Left ventricle myocardium superior (tissue), 1 donor: ENCODE measurements around the gene FIG4. TPM values are rescaled to one million over a fixed set of nuclear protein-coding genes. Genes with fewer than 3 reads are reported as not detected.
"Not testable (repeated sequence)": the region's sequence is repeated elsewhere in the genome, so short reads cannot be mapped to it uniquely, and the experiment has no call there.

Source experiments
- ATAC-seq: fragments of 200-7000 bp; cut with Tn5 transposase; one replicate; pipeline ENCODE4 v1.9.1; 2020; ENCODE audit warnings: mild to moderate bottlenecking, moderate library complexity
- DNase-seq: peaks from one replicate; pipeline ENCODE4 v3.0.0-alpha.2; 2020
- intact Hi-C: fragments of 100-400 bp; cut with micrococcal nuclease; formaldehyde crosslinking; loops from one replicate; pipeline ENCODE4 v1.11.0; 2022
- total RNA-seq: library from RNA; stranded (reverse); fragmentation: NEBNext Ultra II Directional; extraction: Animal tissue kit (Norgen Biotek cat#: 25700); gene quantifications from one replicate; pipeline ENCODE4 v1.2.1, GENCODE V29; 2021
- donor health status: DM: no; HTN: yes; CAD: no; lungs with severe emphysema.

The FIG4 gene
- total RNA-seq, 1 donor from 2014 or later, result 8.9 TPM

DNA sequence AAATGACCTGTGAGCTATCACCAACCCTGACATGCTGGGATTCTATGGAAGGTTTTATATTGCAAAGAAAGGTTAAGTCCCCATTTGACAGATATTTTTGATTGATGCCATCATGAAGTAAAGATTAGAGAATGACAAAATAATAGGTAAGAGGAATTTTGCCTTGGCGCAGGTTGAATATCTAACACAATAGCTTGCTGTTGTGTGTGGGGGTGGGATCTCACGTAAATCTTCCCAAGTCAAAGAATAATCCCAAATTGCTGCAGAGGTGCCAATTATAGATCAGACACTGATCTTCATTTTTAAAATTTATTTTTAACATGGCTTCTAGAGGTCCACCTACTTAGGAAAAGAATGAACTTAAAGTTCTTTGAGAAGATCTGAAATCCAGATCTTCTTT is 135.5 kb downstream of the FIG4 start:
- DNase-seq (no peak), ATAC-seq (no peak)
- intact Hi-C loops, result no loop called here

- intact Hi-C loops, ATAC-seq, DNase-seq: not testable (repeated sequence)
Measured at GRCh38 chr6:109831352-109831751, 140.3 kb downstream of the FIG4 start.

GRCh38 chr6:109834131-109834530 is 143.0 kb downstream of the FIG4 start:
- DNase-seq, result no peak
- intact Hi-C loops, result no loop called here
- ATAC-seq, result no peak

DNA sequence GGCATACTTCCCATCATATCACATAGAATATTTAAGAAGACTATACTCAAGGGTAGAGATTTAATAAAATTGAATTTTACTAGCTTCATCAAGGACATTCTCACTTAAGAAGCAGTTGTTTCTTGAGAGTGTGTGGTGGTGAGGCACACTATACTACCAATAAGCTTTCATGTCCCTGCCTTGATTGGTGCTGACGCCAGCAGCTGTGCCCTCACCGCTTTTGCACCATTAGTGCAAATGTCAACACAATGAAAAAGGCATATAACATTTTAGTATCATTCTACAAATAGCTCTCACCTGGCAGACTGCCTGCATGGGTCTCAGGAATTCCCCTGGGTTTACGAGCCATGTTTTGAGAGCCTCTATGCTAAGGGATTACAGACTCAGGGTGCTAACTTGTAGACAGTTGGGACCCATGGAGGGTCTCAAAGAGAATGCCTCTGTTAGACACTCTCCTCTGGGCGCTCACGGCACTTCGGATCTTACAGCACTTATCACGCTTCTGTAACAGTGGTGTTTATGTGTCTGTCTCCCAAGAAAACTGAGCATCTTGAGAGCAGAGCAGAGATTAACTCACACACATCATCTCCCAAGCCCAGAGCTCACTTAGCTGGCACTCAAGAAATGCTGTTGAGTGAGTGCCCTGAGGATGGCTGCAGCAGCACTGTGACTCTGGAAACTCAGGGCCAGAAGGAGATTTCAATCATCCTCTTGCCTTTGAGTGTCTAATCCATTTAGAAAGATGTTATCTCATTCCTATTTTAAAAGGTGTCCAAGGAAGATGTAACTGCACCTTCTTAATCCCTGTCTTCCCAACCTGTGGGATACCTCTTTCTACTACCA is 143.7 kb downstream of the FIG4 start:
- no peak for ATAC-seq
- no peak for DNase-seq
- intact Hi-C loops, result no loop called here

GRCh38 chr6:109840034-109840433 is 148.9 kb downstream of the FIG4 start:
- intact Hi-C loops, result no loop called here
- ATAC-seq (no peak), DNase-seq (no peak)

DNA sequence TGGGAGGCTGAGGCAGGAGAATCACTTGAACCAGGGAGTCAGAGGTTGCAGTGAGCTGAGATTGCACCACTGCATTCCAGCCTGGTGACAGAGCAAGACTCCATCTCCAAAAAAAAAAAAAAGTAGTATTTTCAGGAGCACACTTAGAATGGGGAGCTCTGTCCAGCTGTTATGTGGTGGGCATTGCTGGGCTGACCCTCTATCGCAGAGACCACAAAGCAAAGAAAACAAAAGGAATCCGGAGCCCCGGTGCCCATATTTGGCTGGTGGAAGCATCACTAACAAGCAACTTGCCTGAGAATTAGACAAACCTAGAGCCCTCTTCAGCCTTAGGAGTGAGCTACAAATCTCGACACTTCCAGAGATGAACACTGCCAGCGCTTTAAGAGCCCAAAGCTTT is 149.7 kb downstream of the FIG4 start:
- ATAC-seq (no peak), DNase-seq (no peak)
- intact Hi-C loops, result no loop called here

DNA sequence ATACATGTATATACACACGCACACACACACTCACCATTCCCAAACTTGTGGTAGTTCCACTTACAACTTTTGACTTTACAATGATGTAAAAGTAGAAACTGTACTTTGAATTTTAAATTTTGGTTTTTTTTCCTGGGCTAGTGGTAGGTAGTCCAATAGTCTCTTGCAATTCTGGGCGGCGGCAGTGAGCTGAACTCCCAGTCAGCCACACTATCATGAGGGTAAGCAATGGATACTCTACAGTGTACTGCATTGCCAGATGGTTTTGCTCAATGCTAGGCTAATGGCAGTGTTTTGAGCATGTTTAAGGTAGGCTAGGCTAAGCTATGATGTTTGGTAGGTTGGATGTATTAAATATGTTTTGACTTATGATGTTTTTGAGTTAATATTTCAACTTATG is 150.8 kb downstream of the FIG4 start:
- intact Hi-C loops, result no loop called here
- ATAC-seq (no peak), DNase-seq (no peak)

DNA sequence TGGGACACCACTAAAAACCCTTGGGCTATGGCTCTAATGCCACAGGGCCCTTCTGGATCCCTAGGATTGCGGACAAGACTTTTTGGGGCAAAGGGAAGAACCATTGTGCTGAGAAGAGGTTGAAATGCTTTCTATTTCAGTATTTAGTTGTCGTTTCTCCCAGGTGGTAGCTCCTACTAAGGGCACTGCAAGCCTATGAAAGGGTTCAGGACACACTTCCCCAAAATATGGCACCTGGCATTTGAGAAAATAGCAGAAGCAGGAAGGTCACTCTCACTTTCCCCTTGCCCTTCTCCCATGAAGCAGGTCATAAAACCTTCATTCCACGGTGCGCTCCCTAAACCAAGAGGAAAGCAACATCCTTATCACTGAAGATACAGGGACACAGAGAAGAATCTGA is 161.6 kb downstream of the FIG4 start:
- DNase-seq, result no peak
- intact Hi-C loops, result no loop called here

GRCh38 chr6:109853426-109853825 is 162.3 kb downstream of the FIG4 start:
- intact Hi-C loops, result no loop called here
- ATAC-seq (no peak), DNase-seq (no peak)

More for the DNA sequence above, 161.6 kb downstream of the FIG4 start:
- no peak for ATAC-seq

GRCh38 chr6:109853951-109854350 is 162.9 kb downstream of the FIG4 start:
- intact Hi-C loops, result no loop called here
- no peak for DNase-seq
- no peak for ATAC-seq

DNA sequence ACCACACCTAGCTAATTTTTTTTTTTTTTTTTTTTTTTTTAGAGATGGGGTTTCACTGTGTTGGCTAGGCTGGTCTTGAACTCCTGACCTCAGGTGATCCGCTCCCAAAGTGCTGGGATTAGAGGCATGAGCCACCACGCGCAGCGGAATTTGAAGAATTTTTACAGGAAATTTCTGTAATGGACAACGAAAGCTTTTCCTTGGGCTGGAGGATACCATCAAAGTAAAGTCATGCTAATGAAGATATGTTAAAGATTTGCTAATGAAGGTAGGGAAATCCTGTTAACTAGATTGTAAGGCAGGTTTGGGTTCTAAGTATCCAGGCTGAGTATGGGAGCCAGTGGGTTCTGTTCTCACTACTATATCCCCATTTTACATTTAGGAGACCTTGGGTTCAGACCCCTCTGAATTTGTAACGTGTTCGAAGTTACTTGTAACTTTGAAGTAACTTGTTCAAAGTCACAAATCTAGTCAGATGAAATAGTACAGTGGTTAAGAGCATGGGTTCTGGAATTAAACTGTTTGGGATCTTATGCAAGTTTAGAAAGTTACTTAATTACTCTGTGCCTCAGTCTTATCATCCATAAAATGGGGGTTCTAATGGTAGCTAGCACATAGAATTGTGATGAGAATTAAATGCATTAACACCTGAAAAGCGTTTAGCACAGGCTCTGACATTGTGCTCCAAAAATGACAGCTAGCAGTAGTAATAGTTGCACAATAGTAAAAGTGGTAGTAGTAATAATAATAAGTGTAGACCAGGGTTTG is 163.6 kb downstream of the FIG4 start:
- DNase-seq (no peak), ATAC-seq (no peak)
- intact Hi-C loops, result no loop called here

DNA sequence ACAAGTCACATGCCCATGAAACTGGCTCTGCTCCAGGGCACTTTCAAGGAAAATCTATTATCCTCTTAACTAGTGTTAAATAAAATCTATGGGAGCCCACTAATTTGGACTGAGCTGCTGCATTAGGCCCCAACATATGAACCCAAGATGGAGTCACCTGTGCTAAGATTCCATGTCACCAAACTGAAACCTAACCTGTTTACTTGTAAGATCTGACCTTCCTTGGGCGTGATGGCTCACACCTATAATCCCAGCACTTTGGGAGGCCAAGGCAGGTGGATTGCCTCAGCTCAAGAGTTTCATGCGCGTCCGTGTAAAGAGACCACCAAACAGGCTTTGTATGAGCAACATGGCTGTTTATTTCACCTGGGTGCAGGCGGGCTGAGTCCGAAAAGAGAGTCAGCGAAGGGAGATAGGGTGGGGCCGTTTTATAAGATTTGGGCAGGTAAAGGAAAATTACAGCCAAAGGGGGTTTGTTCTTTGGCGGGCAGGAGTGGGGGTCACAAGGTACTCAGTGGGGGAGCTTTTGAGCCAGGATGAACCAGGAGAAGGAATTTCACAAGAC is 164.5 kb downstream of the FIG4 start:
- ATAC-seq, DNase-seq, intact Hi-C loops: not testable (repeated sequence)

DNA sequence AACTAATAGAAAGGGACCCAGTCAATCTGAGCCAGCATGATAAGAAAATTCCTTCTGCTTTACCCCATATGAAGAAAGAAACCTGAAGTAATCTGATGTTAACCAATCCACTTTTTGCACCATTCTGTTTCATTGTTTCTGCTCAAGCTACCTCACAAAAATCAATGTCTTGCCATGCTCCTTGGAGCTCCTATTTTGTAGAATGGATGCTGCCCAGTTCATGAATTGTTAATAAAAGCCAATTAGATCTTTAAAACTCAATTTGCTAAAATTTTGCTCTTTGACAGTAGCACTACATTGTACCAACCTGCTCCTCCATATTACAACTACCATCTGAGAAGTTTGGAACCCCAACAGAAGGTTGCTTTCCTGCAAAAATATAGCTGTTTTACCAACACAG is 170.8 kb downstream of the FIG4 start:
- DNase-seq, result no peak
- intact Hi-C loops, result no loop called here
- ATAC-seq, result no peak

DNA sequence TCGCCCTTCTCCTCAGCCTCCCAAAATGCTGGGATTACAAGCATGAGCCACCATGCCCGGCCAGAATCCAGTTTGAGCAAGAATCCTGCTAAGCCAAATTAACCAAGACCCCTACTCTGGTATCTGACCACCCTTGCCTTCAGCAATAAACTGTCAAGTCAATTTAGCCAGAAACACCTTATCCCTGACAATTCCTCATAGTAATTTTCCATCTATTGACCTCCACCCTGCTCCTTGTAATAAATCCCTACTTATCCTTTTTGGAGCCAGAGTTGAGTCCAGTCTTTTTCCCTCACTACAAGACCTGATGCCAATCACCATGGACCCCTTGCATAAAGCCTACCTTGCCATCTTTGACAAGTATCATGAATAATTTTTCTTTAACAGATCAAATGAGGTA is 173.0 kb downstream of the FIG4 start:
- no peak for ATAC-seq
- intact Hi-C loops, result no loop called here
- DNase-seq, result no peak

DNA sequence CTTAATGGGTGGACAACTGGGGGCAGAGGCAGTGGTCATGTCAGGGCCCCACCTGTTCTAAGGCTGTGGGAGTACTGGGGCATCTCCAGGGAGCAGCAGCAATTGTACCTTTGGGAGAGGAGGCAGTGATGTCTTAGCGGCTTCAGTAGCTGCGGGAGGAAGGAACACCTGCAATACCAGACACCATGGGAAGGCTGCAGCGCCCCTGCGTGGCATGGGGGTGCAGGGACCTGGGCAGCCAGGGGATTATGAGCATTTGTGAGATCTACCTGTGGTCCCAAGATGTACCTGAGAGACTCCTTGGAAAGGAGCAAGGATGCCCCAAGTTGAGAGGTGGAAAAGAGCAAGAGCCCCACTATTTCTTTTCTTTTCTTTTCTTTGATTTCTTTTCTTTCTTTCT is 174.9 kb downstream of the FIG4 start:
- no peak for ATAC-seq
- no peak for DNase-seq
- intact Hi-C loops, result no loop called here

GRCh38 chr6:109867009-109867969 is 176.2 kb downstream of the FIG4 start:
- intact Hi-C loops, result no loop called here
- DNase-seq (peak; percentile 50), ATAC-seq (peak; percentile 69)

DNA sequence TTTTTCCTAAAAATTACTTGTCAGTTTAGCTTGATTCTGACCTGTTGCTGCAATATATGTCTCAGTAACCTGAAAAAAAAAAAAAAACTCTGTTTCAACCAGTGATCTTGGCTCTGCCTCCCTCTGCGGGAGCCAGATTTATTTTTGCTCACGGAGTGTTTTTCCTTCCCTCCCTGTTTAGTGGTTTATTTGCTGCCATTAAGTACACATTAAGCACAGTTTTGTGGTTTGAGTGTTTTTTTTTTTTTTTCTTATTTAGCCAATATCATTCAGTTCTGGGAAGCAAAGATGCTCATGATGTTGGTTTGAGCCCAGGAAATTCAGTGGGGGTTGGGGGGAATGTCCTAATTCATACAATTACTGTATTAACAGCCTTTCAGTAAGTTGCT is 176.9 kb downstream of the FIG4 start:
- no peak for ATAC-seq
- intact Hi-C loops, result no loop called here
- DNase-seq, result no peak

DNA sequence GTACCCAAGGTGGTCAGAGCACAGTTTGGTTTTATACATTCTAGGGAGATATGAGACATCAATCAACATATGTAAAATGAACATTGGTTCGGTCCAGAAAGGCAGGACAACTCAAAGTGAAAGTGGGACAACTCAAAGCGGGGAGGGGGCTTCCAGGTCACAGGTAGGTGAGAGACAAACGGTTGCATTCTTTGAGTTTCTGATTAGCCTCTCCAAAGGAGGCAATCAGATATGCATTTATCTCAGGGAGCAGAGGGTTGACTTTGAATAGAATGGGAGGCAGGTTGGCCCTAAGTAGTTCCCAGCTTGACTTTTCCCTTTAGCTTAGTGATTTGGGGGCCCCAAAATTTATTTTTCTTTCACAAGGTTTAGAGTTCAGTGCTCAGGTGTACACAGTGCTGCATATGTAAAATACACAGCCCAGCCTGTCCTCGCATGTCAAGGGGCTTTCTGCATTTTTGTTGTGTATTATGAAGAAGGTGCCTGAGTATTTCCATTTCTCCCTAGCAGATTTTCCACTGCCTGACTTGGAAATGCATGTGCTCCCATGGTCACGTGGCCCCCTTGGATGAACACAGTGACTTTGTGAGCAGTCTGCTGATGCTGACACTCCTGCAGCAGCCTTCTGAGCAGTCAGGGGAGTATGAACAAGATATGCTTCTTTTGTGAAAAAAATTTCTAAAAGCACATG is 178.4 kb downstream of the FIG4 start:
- DNase-seq, intact Hi-C loops: not testable (repeated sequence)
- peak; percentile 47 for ATAC-seq

DNA sequence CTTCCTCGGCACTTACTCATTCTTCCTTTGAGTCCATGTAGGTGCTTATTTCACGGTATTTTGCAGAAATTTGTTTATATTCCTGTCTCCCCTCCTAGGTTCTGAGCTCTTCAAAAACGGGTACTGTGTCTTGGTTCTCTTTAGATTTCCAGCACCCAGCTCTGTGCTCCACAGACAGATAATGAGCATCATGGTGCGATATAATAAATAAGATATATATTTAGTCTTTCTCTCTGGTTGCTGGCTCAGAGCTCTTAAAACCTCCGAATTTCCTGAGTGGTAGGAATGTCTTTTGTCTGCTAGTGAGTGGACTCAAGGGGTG is 179.0 kb downstream of the FIG4 start:
- intact Hi-C loops, result no loop called here
- no peak for ATAC-seq
- no peak for DNase-seq
